ENCODE measurements around the gene DEDD.

The DEDD gene

DNA sequence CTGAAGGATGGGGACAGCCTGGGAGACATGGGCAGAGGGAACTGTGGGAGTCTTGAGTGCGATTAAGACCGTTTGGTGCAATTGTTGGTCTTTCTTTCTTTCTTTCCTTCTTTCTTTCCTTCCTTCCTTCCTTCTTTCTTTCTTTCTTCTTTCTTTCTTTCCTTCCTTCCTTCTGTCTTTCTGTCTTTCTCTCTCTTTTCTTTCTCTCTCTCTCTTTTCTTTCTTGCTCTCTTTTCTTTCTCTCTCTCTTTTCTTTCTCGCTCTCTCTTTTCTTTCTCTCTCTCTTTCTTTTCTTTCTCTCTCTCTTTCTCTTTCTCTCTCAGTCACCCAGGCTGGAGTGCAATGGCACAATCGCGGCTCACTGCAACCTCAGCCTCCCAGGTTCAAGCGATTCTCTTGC lies 37.2 kb downstream of the DEDD start:
- H3K9me3 ChIP-seq (ENCODE audit: severe bottlenecking) = no peaks in the 10 kb centered on the region
- TF ChIP-seq, protein P1, sequence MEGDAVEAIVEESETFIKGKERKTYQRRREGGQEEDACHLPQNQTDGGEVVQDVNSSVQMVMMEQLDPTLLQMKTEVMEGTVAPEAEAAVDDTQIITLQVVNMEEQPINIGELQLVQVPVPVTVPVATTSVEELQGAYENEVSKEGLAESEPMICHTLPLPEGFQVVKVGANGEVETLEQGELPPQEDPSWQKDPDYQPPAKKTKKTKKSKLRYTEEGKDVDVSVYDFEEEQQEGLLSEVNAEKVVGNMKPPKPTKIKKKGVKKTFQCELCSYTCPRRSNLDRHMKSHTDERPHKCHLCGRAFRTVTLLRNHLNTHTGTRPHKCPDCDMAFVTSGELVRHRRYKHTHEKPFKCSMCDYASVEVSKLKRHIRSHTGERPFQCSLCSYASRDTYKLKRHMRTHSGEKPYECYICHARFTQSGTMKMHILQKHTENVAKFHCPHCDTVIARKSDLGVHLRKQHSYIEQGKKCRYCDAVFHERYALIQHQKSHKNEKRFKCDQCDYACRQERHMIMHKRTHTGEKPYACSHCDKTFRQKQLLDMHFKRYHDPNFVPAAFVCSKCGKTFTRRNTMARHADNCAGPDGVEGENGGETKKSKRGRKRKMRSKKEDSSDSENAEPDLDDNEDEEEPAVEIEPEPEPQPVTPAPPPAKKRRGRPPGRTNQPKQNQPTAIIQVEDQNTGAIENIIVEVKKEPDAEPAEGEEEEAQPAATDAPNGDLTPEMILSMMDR (IDR thresholded peaks at IDR 0.05; ENCODE audit: low read depth, low read length) = no peak

DNA sequence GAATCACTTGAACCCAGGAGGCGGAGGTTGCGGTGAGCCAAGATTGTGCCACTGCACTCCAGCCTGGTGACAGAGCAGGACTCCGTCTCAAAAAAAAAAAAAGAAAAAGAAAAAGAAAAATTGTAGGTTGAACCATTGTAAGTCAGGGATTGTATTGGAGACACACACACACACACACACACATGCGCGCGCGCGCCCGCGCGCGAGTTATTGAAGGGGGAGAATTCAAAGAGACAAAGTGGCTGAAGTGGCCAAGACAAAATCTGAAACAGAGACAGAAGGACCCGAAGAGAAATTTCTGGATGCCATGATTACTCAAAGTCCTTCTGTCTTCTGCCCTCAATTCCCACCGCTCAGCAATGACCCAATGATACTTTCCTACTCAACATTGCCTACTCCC lies 38.0 kb downstream of the DEDD start:
- DNase-seq = no peak
- peaks cover 4% of the 10 kb centered on the region for H3K36me3 ChIP-seq
- TF ChIP-seq, protein P1 (IDR thresholded peaks at IDR 0.05; ENCODE audit: low read depth, low read length) = no peak
- H3K27me3 ChIP-seq (ENCODE audit: insufficient read depth, low read depth, severe bottlenecking) = peaks cover 12% of the 10 kb centered on the region
- no peaks in the 10 kb centered on the region for H3K9me3 ChIP-seq (ENCODE audit: severe bottlenecking)
- H3K4me3 ChIP-seq (ENCODE audit: low read depth, low read length) = no peak overlapping the region
- H3K27ac ChIP-seq = no peak overlapping the region

More for the DNA sequence above, 37.2 kb downstream of the DEDD start:
- Histone ChIP-seq H3K27ac (no peak overlapping the region), H3K4me3 (ENCODE audit: low read depth, low read length) (no peak overlapping the region), H3K36me3 (peaks cover 11% of the 10 kb centered on the region), H3K27me3 (ENCODE audit: insufficient read depth, low read depth, severe bottlenecking) (peaks cover 12% of the 10 kb centered on the region)
- DNase-seq = no peak

DNA sequence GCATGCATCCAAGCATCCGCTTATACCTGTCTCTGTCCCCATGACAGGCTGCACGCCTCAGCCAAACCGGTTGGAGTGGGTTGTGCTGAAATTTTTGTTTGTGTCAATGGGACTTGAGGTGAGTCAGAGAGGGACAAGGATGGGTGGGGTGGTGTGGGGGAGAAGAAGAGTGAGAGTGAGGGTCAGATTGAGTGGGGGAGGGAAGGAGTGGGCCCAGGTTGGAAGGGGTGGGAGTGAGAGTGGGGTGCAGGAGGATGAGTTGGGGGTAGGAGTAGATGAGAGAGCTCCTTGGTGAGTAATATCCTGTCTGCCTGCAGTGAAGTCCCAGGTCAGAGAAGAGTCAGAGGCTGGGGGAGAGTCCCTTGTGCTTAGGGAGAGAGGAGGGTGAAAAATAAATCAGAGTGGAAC lies 39.8 kb downstream of the DEDD start:
- no peak overlapping the region for H3K27ac ChIP-seq
- H3K36me3 ChIP-seq = no peaks in the 10 kb centered on the region
- no peaks in the 10 kb centered on the region for H3K9me3 ChIP-seq (ENCODE audit: severe bottlenecking)
- TF ChIP-seq, protein P1 (IDR thresholded peaks at IDR 0.05; ENCODE audit: low read depth, low read length) = no peak
- H3K27me3 ChIP-seq (ENCODE audit: insufficient read depth, low read depth, severe bottlenecking) = peaks cover 12% of the 10 kb centered on the region
- DNase-seq = no peak
- H3K4me3 ChIP-seq (ENCODE audit: low read depth, low read length) = no peak overlapping the region

DNA sequence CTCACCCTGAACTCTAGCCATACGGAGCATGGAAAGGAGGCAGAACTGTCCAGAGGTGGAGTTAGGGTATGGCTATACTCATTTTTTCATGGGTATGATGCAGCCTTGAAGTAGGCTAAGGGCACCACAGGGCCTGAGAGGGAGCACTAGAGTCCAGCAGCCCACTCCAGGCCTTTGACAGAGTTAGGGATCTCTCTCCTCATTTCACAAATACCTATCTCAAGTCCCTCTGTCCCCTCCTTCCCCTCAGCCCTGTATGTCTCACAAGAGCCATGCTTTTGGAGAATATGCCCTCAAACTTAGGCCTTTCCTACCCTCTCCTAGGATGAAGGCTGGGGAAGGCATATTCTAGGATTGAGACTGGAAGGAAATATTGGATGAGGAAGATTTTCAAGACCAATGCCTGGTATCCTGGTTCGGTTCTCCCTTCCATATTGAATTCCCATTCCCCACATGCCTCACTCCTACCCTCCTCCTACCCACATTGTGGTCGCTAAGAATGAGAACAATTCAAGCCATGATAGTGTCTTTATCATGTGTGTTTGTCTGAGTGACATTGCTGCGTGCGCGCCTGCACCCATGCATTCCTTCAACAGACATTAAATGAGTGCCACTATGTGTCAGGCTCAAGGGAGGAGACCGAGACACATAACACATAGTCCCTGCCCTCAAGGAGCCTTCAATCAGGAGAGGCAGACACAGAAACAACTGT lies 40.5 kb downstream of the DEDD start:
- H3K4me3 ChIP-seq (ENCODE audit: low read depth, low read length) = no peak overlapping the region
- peaks cover 12% of the 10 kb centered on the region for H3K27me3 ChIP-seq (ENCODE audit: insufficient read depth, low read depth, severe bottlenecking)
- TF ChIP-seq, protein P1 (IDR thresholded peaks at IDR 0.05; ENCODE audit: low read depth, low read length) = no peak
- no peaks in the 10 kb centered on the region for H3K9me3 ChIP-seq (ENCODE audit: severe bottlenecking)
- H3K27ac ChIP-seq = no peak overlapping the region
- no peaks in the 10 kb centered on the region for H3K36me3 ChIP-seq
- DNase-seq = no peak

DNA sequence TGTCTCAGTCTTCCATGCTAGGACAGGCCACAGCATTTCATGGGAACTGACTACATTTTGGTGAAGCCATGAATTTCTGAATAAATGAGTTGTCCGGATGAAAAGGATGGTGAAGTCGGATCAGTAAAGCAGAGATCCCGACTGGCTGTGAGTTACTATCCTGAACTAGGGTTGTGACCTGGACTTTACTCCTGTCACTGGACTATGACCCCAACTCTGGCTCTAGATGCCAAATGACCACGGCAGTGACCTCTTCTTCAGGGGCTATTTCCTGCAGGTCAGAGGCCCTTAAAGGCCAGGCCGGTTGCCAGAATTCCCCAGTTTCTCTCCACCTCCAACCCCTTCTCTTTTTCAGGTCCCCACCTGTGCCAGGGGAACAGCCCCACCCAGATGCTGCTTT lies 41.4 kb downstream of the DEDD start:
- no peak for DNase-seq
- TF ChIP-seq, protein P1 (IDR thresholded peaks at IDR 0.05; ENCODE audit: low read depth, low read length) = no peak
- Histone ChIP-seq H3K27ac (no peak overlapping the region), H3K4me3 (ENCODE audit: low read depth, low read length) (no peak overlapping the region), H3K27me3 (ENCODE audit: insufficient read depth, low read depth, severe bottlenecking) (peaks cover 11% of the 10 kb centered on the region), H3K36me3 (no peaks in the 10 kb centered on the region), H3K9me3 (ENCODE audit: severe bottlenecking) (no peaks in the 10 kb centered on the region)

DNA sequence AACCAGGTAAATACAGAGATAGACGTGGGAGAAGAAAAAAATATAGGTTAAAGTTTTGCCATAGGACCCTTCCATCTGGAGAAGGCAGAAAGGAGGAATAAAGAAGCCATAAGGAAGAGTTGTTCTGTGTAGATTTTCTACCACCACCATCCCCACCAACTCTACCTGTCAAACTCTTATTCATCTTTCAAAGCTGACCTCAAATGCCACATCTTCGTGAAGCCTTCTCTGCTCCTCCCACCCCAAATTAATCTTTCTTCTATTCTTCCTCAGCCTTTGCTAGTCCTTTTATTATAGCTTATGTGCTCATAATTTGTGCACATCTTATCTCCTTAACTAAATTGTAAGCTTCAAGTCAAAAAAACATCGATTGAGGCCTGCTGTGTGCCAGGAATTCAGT lies 41.9 kb downstream of the DEDD start:
- H3K9me3 ChIP-seq (ENCODE audit: severe bottlenecking) = no peaks in the 10 kb centered on the region
- TF ChIP-seq, protein P1 (IDR thresholded peaks at IDR 0.05; ENCODE audit: low read depth, low read length) = no peak
- no peak overlapping the region for H3K27ac ChIP-seq
- DNase-seq = no peak
- no peaks in the 10 kb centered on the region for H3K36me3 ChIP-seq
- no peak overlapping the region for H3K4me3 ChIP-seq (ENCODE audit: low read depth, low read length)
- peaks cover 6% of the 10 kb centered on the region for H3K27me3 ChIP-seq (ENCODE audit: insufficient read depth, low read depth, severe bottlenecking)
